ENCODE results near the gene NOC2L. TPM values are rescaled to one million over a fixed set of nuclear protein-coding genes. Genes with fewer than 3 reads are reported as not detected.

Gene NOC2L
- total RNA-seq, 1 experiment from 2014 or later: 130 TPM

- Histone ChIP-seq H3K23ac (ENCODE audit: insufficient read length, low read depth, low read length) (no peak overlapping the region), H4K8ac (replicated peaks; ENCODE audit: insufficient read length, low read depth, low read length) (no peak overlapping the region), H3K27ac (ENCODE audit: insufficient read length, low read depth, low read length) (no peak overlapping the region), H4K91ac (ENCODE audit: insufficient read length, low read depth, low read length) (no peak overlapping the region), H2BK12ac (ENCODE audit: insufficient read length, low read depth, low read length) (no peak overlapping the region), H3K23me2 (ENCODE audit: insufficient read length, low read depth, low read length, poor library complexity, severe bottlenecking) (peaks cover 9% of the 10 kb centered on the region), H3K18ac (ENCODE audit: insufficient read length, low read depth, low read length) (no peak overlapping the region), H3K9ac (ENCODE audit: extremely low read depth, insufficient read length, low read length) (no peak overlapping the region), H4K20me1 (ENCODE audit: control insufficient read depth, insufficient read depth, insufficient read length) (no peaks in the 10 kb centered on the region), H3T11ph (ENCODE audit: low read length) (no peak overlapping the region), H3K4me2 (ENCODE audit: insufficient read depth, insufficient read length, low read length) (no peak overlapping the region), H2AK5ac (ENCODE audit: insufficient read length, low read length) (no peak overlapping the region), H2BK5ac (ENCODE audit: insufficient read length, low read length) (no peak overlapping the region), H3K27me3 (ENCODE audit: insufficient read depth, low read length) (peaks cover 11% of the 10 kb centered on the region; the same call in 1 of the 2 replicates), H2AFZ (ENCODE audit: low read length) (no peak overlapping the region), H2BK120ac (ENCODE audit: low read depth, low read length, poor library complexity, severe bottlenecking) (no peak overlapping the region), H3K4ac (ENCODE audit: low read depth, low read length) (no peak overlapping the region), H4K5ac (ENCODE audit: insufficient read length, low read depth, low read length) (no peak overlapping the region), H3K14ac (ENCODE audit: insufficient read depth, low read length) (no peak overlapping the region; the same call in 1 of the 2 replicates), H3K56ac (ENCODE audit: insufficient read length, low read depth, low read length) (no peak overlapping the region), H2BK20ac (ENCODE audit: low read depth, low read length, poor library complexity, severe bottlenecking) (no peak overlapping the region), H3K9me3 (ENCODE audit: control insufficient read depth, low read depth, low read length) (no peaks in the 10 kb centered on the region), H2BK15ac (ENCODE audit: low read depth, low read length) (no peak overlapping the region), H3K4me1 (ENCODE audit: insufficient read depth, low read length) (no peaks in the 10 kb centered on the region), H3K79me1 (ENCODE audit: insufficient read depth, low read depth, low read length, poor library complexity, severe bottlenecking) (no peaks in the 10 kb centered on the region), H3K79me2 (ENCODE audit: insufficient read depth, low read length) (no peaks in the 10 kb centered on the region)
- peaks cover 3 to 4% of the 10 kb centered on the region in 2 experiments; a peak in 3 of 5 replicates for H3K9me3 Mint-ChIP-seq
- H3K4me3 Mint-ChIP-seq: no peak overlapping the region
- TF ChIP-seq CTCF (conservative IDR thresholded peaks at IDR 0.05): no peak
- WGBS (ENCODE audit: extremely low coverage, insufficient read length, low lambda C conversion rate): no CpG with 5 or more reads among the region's 33 CpGs
- H3K27ac Mint-ChIP-seq: no peak overlapping the region
- H3K4me1 Mint-ChIP-seq: peaks cover 0 to 3% of the 10 kb centered on the region in 2 experiments; a peak in 2 of 4 replicates
- peak; percentile 74 for DNase-seq
- H3K36me3 Mint-ChIP-seq (ENCODE audit: insufficient read depth in 1 of 3, low read depth in 3 of 3): peaks cover 0 to 3% (median 3%) of the 10 kb centered on the region in 3 experiments; a peak in 2 of 7 replicates
- peaks cover 61% of the 10 kb centered on the region for H3K27me3 Mint-ChIP-seq (ENCODE audit: low read depth)
These were observed 11.4 kb upstream of the NOC2L start for GRCh38 chr1:970242-970972.

Data from H9 (cell line).